HG02763 (cell line): ENCODE measurements around the gene SLC17A8.
"Not testable (repeated sequence)": the region's sequence is repeated elsewhere in the genome, so short reads cannot be mapped to it uniquely, and the experiment has no call there.

ENCODE experiments used
- ATAC-seq: cut with Tn5 transposase; IDR thresholded peaks from one replicate; pipeline ENCODE4 v1.9.1; 2021; ENCODE audit warnings: mild to moderate bottlenecking, moderate library complexity; ENCODE audit not compliant: unreplicated experiment

Gene SLC17A8

GRCh38 chr12:100422646-100423045 lies 65.8 kb downstream of the SLC17A8 start:
- no peak for ATAC-seq

GRCh38 chr12:100426145-100426544 lies 69.3 kb downstream of the SLC17A8 start:
- no peak for ATAC-seq

GRCh38 chr12:100427078-100427477 lies 70.2 kb downstream of the SLC17A8 start:
- ATAC-seq, result no peak

- ATAC-seq, result not testable (repeated sequence)
These were observed 73.4 kb downstream of the SLC17A8 start for GRCh38 chr12:100430251-100430650.

GRCh38 chr12:100433701-100434100 lies 76.8 kb downstream of the SLC17A8 start:
- ATAC-seq, result no peak

- ATAC-seq, result no peak
These were observed 77.3 kb downstream of the SLC17A8 start for GRCh38 chr12:100434177-100434576.

- no peak for ATAC-seq
These were observed 79.1 kb downstream of the SLC17A8 start for GRCh38 chr12:100435957-100436356.

- no peak for ATAC-seq
These were observed 80.4 kb downstream of the SLC17A8 start for GRCh38 chr12:100437038-100437841.

GRCh38 chr12:100439797-100440196 lies 82.9 kb downstream of the SLC17A8 start:
- ATAC-seq, result no peak

- ATAC-seq, result no peak
These were observed 85.5 kb downstream of the SLC17A8 start for GRCh38 chr12:100442403-100442802.

GRCh38 chr12:100443434-100443833 lies 86.6 kb downstream of the SLC17A8 start:
- no peak for ATAC-seq

GRCh38 chr12:100445081-100445481 lies 88.2 kb downstream of the SLC17A8 start:
- ATAC-seq, result no peak

- no peak for ATAC-seq
These were observed 90.5 kb downstream of the SLC17A8 start for GRCh38 chr12:100447381-100447780.

GRCh38 chr12:100448656-100449055 lies 91.8 kb downstream of the SLC17A8 start:
- no peak for ATAC-seq

- ATAC-seq, result no peak
These were observed 93.9 kb downstream of the SLC17A8 start for GRCh38 chr12:100450735-100451134.

- ATAC-seq, result no peak
These were observed 97.1 kb downstream of the SLC17A8 start for GRCh38 chr12:100453951-100454350.

GRCh38 chr12:100455896-100456295 lies 99.0 kb downstream of the SLC17A8 start:
- no peak for ATAC-seq

GRCh38 chr12:100458191-100458590 lies 101.3 kb downstream of the SLC17A8 start:
- no peak for ATAC-seq

GRCh38 chr12:100460702-100461101 lies 103.8 kb downstream of the SLC17A8 start:
- no peak for ATAC-seq

GRCh38 chr12:100461330-100461973 lies 104.6 kb downstream of the SLC17A8 start:
- no peak for ATAC-seq

- ATAC-seq, result no peak
These were observed 106.8 kb downstream of the SLC17A8 start for GRCh38 chr12:100463661-100464060.

GRCh38 chr12:100464529-100464928 lies 107.7 kb downstream of the SLC17A8 start:
- ATAC-seq, result no peak
